Thymus (tissue), 11 donors: Measurements from ENCODE around the gene TTLL11. TPM values are rescaled to one million over a fixed set of nuclear protein-coding genes. Genes with fewer than 3 reads are reported as not detected.

ENCODE experiments used
- DNase-seq, 9 donors: peaks; one replicate each; pipeline ENCODE4 v3.0.0-alpha.2; 2013; ENCODE audit warnings: low spot score in 9 of 9, low read depth in 6 of 9, missing footprints in 1 of 9
- H3K27ac ChIP-seq, 2 donors: one replicate each; pipeline ENCODE4 v1.5.1; 2013; ENCODE audit warnings: control low read depth in 1 of 2, low read depth in 1 of 2, low read length in 1 of 2, mild to moderate bottlenecking in 1 of 2, moderate library complexity in 1 of 2
- H3K27me3 ChIP-seq, 2 donors: one replicate each; pipeline ENCODE4 v1.5.1; 2013; ENCODE audit warnings: low read length in 1 of 2; ENCODE audit not compliant: control insufficient read depth in 2 of 2, insufficient read depth in 1 of 2
- H3K36me3 ChIP-seq, 2 donors: one replicate each; pipeline ENCODE4 v1.5.1; 2013; ENCODE audit warnings: low read length in 1 of 2, mild to moderate bottlenecking in 1 of 2, moderate library complexity in 1 of 2; ENCODE audit not compliant: control insufficient read depth in 2 of 2, insufficient read depth in 2 of 2
- H3K4me1 ChIP-seq, 2 donors: one replicate each; pipeline ENCODE4 v1.5.1; 2013; ENCODE audit warnings: low read length in 2 of 2; ENCODE audit not compliant: control insufficient read depth in 2 of 2, insufficient read depth in 2 of 2
- H3K4me3 ChIP-seq, 2 donors: one replicate each; pipeline ENCODE4 v1.5.1; 2013; ENCODE audit warnings: low read length in 2 of 2, control low read depth in 1 of 2, mild to moderate bottlenecking in 1 of 2
- H3K9me3 ChIP-seq, 2 donors: one replicate each; pipeline ENCODE4 v1.5.1; 2013; ENCODE audit warnings: low read length in 1 of 2, mild to moderate bottlenecking in 1 of 2; ENCODE audit not compliant: control insufficient read depth in 2 of 2, insufficient read depth in 1 of 2
- WGBS: extraction: QIAGEN DNeasy Blood & Tissue Kit; methylation state at CpG from one replicate; pipeline ENCODE4 v1.1.7; 2013; 5-methylcytosine and 5-hydroxymethylcytosine counted together
- polyA plus RNA-seq: library from polyadenylated mRNA; stranded (reverse); fragments of 200-250 nt; gene quantifications from one replicate; pipeline ENCODE4 v1.2.3, GENCODE V29; 2013
- total RNA-seq: library from RNA; stranded (reverse); fragments of 120-200 nt; gene quantifications from one replicate; pipeline ENCODE4 v1.2.4, GENCODE V29; 2013
- donor health status: healthy.

Gene TTLL11
- total and polyA plus RNA-seq, 2 donors = 2.1 to 4.0 TPM

GRCh38 chr9:121865884-121866283 is 227.2 kb downstream of the TTLL11 start:
- no peak overlapping the region for H3K27ac ChIP-seq
- WGBS = 98% methylated on average over 7 of the region's 7 CpGs
- no peaks in the 10 kb centered on the region for H3K27me3 ChIP-seq
- no peaks in the 10 kb centered on the region for H3K4me1 ChIP-seq
- no peaks in the 10 kb centered on the region for H3K9me3 ChIP-seq
- no peak for DNase-seq
- no peaks in the 10 kb centered on the region for H3K36me3 ChIP-seq
- H3K4me3 ChIP-seq = no peak overlapping the region

GRCh38 chr9:121865060-121865459 is 228.0 kb downstream of the TTLL11 start:
- Histone ChIP-seq H3K36me3 (no peaks in the 10 kb centered on the region), H3K4me1 (no peaks in the 10 kb centered on the region), H3K27ac (no peak overlapping the region), H3K9me3 (no peaks in the 10 kb centered on the region), H3K4me3 (no peak overlapping the region), H3K27me3 (no peaks in the 10 kb centered on the region)
- DNase-seq = no peak
- 99% methylated on average over 6 of the region's 6 CpGs for WGBS

GRCh38 chr9:121863955-121864354 is 229.2 kb downstream of the TTLL11 start:
- Histone ChIP-seq H3K27me3 (no peaks in the 10 kb centered on the region), H3K36me3 (no peaks in the 10 kb centered on the region), H3K27ac (no peak overlapping the region), H3K9me3 (no peaks in the 10 kb centered on the region), H3K4me1 (no peaks in the 10 kb centered on the region), H3K4me3 (no peak overlapping the region)
- DNase-seq = no peak
- 97% methylated on average over 2 of the region's 2 CpGs for WGBS

- no peaks in the 10 kb centered on the region for H3K27me3 ChIP-seq
- no peaks in the 10 kb centered on the region for H3K9me3 ChIP-seq
- H3K36me3 ChIP-seq = no peaks in the 10 kb centered on the region
- no peak overlapping the region for H3K4me3 ChIP-seq
- no peak overlapping the region for H3K27ac ChIP-seq
- 95% methylated on average over 19 of the region's 19 CpGs for WGBS
- H3K4me1 ChIP-seq = no peaks in the 10 kb centered on the region
- DNase-seq = no peak
These were observed 230.5 kb downstream of the TTLL11 start for GRCh38 chr9:121862371-121863332.

- H3K4me1 ChIP-seq = no peaks in the 10 kb centered on the region
These were observed 231.5 kb downstream of the TTLL11 start for GRCh38 chr9:121861501-121862180.

GRCh38 chr9:121860744-121861143 is 232.4 kb downstream of the TTLL11 start:
- Histone ChIP-seq H3K27ac (no peak overlapping the region), H3K36me3 (no peaks in the 10 kb centered on the region), H3K4me1 (no peaks in the 10 kb centered on the region), H3K27me3 (no peaks in the 10 kb centered on the region), H3K4me3 (no peak overlapping the region), H3K9me3 (no peaks in the 10 kb centered on the region)
- DNase-seq = no peak
- WGBS = 95% methylated on average over 2 of the region's 2 CpGs

More at GRCh38 chr9:121861501-121862180, 231.5 kb downstream of the TTLL11 start:
- H3K36me3 ChIP-seq = no peaks in the 10 kb centered on the region
- no peak for DNase-seq
- H3K4me3 ChIP-seq = no peak overlapping the region
- H3K27ac ChIP-seq = no peak overlapping the region
- 97% methylated on average over 4 of the region's 4 CpGs for WGBS
- no peaks in the 10 kb centered on the region for H3K9me3 ChIP-seq
- H3K27me3 ChIP-seq = no peaks in the 10 kb centered on the region

GRCh38 chr9:121860213-121860612 is 232.9 kb downstream of the TTLL11 start:
- H3K4me1 ChIP-seq = no peaks in the 10 kb centered on the region
- no peak overlapping the region for H3K4me3 ChIP-seq
- DNase-seq = no peak
- H3K9me3 ChIP-seq = no peaks in the 10 kb centered on the region
- 96% methylated on average over 3 of the region's 3 CpGs for whole genome bisulfite sequencing
- no peak overlapping the region for H3K27ac ChIP-seq
- H3K27me3 ChIP-seq = no peaks in the 10 kb centered on the region
- H3K36me3 ChIP-seq = no peaks in the 10 kb centered on the region

- Histone ChIP-seq H3K27ac (no peak overlapping the region), H3K9me3 (no peaks in the 10 kb centered on the region), H3K27me3 (no peaks in the 10 kb centered on the region), H3K4me1 (no peaks in the 10 kb centered on the region), H3K4me3 (no peak overlapping the region), H3K36me3 (no peaks in the 10 kb centered on the region)
- 89% methylated on average over 6 of the region's 6 CpGs for WGBS
- DNase-seq = no peak
These were observed 233.5 kb downstream of the TTLL11 start for GRCh38 chr9:121859646-121860045.

GRCh38 chr9:121858788-121859187 is 234.3 kb downstream of the TTLL11 start:
- DNase-seq = no peak
- WGBS = 95% methylated on average over 8 of the region's 8 CpGs

More at GRCh38 chr9:121858788-121859187, 234.3 kb downstream of the TTLL11 start:
- H3K9me3 ChIP-seq = no peaks in the 10 kb centered on the region
- H3K4me1 ChIP-seq = no peaks in the 10 kb centered on the region
- no peak overlapping the region for H3K4me3 ChIP-seq
- no peak overlapping the region for H3K27ac ChIP-seq
- H3K36me3 ChIP-seq = no peaks in the 10 kb centered on the region
- H3K27me3 ChIP-seq = no peaks in the 10 kb centered on the region
